ENCODE measurements around the gene SGMS1. TPM values are rescaled to one million over a fixed set of nuclear protein-coding genes. Genes with fewer than 3 reads are reported as not detected.

Gene SGMS1
- total and polyA plus RNA-seq, 2 experiments from 2014 or later = 15.0 to 34.7 TPM

- Histone ChIP-seq H3K4me3 (no peak overlapping the region), H3F3A (replicated peaks; ENCODE audit: low read depth) (no peaks in the 10 kb centered on the region), H4K20me1 (replicated peaks; ENCODE audit: insufficient read depth) (no peaks in the 10 kb centered on the region), H3K4me2 (no peak overlapping the region), H3K36me3 (ENCODE audit: insufficient read depth) (no peaks in the 10 kb centered on the region), H3K79me2 (replicated peaks; ENCODE audit: insufficient read depth) (peaks cover 12% of the 10 kb centered on the region), H3K4me1 (ENCODE audit: insufficient read depth) (peaks cover 29% of the 10 kb centered on the region), H3K27me3 (ENCODE audit: insufficient read depth) (no peaks in the 10 kb centered on the region), H3K27ac (ENCODE audit: low read depth) (no peak overlapping the region), H2AFZ (no peak overlapping the region), H3K9me2 (ENCODE audit: insufficient read depth) (no peaks in the 10 kb centered on the region; the same call in 1 of the 2 replicates)
- H3K36me3 Mint-ChIP-seq (ENCODE audit: low read depth) = peaks cover 19% of the 10 kb centered on the region
- H3K4me1 Mint-ChIP-seq = peaks cover 46% of the 10 kb centered on the region
- DNase-seq (ENCODE audit: low spot score) (no peak), ATAC-seq (no peak)
- H3K27me3 Mint-ChIP-seq (ENCODE audit: insufficient read depth, low read depth, poor library complexity) = no peaks in the 10 kb centered on the region
- TF ChIP-seq POLR2AphosphoS5 (IDR thresholded peaks at IDR 0.05; ENCODE audit: low read depth) = no peak
- TF ChIP-seq, protein P1, sequence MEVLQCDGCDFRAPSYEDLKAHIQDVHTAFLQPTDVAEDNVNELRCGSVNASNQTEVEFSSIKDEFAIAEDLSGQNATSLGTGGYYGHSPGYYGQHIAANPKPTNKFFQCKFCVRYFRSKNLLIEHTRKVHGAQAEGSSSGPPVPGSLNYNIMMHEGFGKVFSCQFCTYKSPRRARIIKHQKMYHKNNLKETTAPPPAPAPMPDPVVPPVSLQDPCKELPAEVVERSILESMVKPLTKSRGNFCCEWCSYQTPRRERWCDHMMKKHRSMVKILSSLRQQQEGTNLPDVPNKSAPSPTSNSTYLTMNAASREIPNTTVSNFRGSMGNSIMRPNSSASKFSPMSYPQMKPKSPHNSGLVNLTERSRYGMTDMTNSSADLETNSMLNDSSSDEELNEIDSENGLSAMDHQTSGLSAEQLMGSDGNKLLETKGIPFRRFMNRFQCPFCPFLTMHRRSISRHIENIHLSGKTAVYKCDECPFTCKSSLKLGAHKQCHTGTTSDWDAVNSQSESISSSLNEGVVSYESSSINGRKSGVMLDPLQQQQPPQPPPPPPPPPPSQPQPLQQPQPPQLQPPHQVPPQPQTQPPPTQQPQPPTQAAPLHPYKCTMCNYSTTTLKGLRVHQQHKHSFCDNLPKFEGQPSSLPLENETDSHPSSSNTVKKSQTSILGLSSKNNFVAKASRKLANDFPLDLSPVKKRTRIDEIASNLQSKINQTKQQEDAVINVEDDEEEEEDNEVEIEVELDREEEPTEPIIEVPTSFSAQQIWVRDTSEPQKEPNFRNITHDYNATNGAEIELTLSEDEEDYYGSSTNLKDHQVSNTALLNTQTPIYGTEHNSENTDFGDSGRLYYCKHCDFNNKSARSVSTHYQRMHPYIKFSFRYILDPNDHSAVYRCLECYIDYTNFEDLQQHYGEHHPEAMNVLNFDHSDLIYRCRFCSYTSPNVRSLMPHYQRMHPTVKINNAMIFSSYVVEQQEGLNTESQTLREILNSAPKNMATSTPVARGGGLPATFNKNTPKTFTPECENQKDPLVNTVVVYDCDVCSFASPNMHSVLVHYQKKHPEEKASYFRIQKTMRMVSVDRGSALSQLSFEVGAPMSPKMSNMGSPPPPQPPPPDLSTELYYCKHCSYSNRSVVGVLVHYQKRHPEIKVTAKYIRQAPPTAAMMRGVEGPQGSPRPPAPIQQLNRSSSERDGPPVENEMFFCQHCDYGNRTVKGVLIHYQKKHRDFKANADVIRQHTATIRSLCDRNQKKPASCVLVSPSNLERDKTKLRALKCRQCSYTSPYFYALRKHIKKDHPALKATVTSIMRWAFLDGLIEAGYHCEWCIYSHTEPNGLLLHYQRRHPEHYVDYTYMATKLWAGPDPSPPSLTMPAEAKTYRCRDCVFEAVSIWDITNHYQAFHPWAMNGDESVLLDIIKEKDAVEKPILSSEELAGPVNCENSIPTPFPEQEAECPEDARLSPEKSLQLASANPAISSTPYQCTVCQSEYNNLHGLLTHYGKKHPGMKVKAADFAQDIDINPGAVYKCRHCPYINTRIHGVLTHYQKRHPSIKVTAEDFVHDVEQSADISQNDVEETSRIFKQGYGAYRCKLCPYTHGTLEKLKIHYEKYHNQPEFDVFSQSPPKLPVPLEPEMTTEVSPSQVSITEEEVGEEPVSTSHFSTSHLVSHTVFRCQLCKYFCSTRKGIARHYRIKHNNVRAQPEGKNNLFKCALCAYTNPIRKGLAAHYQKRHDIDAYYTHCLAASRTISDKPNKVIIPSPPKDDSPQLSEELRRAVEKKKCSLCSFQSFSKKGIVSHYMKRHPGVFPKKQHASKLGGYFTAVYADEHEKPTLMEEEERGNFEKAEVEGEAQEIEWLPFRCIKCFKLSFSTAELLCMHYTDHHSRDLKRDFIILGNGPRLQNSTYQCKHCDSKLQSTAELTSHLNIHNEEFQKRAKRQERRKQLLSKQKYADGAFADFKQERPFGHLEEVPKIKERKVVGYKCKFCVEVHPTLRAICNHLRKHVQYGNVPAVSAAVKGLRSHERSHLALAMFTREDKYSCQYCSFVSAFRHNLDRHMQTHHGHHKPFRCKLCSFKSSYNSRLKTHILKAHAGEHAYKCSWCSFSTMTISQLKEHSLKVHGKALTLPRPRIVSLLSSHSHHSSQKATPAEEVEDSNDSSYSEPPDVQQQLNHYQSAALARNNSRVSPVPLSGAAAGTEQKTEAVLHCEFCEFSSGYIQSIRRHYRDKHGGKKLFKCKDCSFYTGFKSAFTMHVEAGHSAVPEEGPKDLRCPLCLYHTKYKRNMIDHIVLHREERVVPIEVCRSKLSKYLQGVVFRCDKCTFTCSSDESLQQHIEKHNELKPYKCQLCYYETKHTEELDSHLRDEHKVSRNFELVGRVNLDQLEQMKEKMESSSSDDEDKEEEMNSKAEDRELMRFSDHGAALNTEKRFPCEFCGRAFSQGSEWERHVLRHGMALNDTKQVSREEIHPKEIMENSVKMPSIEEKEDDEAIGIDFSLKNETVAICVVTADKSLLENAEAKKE (CRISPR knock-in tag; IDR thresholded peaks at IDR 0.05) = no peak
- TF ChIP-seq, protein P2, sequence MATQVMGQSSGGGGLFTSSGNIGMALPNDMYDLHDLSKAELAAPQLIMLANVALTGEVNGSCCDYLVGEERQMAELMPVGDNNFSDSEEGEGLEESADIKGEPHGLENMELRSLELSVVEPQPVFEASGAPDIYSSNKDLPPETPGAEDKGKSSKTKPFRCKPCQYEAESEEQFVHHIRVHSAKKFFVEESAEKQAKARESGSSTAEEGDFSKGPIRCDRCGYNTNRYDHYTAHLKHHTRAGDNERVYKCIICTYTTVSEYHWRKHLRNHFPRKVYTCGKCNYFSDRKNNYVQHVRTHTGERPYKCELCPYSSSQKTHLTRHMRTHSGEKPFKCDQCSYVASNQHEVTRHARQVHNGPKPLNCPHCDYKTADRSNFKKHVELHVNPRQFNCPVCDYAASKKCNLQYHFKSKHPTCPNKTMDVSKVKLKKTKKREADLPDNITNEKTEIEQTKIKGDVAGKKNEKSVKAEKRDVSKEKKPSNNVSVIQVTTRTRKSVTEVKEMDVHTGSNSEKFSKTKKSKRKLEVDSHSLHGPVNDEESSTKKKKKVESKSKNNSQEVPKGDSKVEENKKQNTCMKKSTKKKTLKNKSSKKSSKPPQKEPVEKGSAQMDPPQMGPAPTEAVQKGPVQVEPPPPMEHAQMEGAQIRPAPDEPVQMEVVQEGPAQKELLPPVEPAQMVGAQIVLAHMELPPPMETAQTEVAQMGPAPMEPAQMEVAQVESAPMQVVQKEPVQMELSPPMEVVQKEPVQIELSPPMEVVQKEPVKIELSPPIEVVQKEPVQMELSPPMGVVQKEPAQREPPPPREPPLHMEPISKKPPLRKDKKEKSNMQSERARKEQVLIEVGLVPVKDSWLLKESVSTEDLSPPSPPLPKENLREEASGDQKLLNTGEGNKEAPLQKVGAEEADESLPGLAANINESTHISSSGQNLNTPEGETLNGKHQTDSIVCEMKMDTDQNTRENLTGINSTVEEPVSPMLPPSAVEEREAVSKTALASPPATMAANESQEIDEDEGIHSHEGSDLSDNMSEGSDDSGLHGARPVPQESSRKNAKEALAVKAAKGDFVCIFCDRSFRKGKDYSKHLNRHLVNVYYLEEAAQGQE (IDR thresholded peaks at IDR 0.05; ENCODE audit: unreplicated experiment) = no peak
- no peak for TF ChIP-seq EZH2 (IDR thresholded peaks at IDR 0.05; ENCODE audit: low read depth, unreplicated experiment)
- no peak for TF ChIP-seq CTCF (conservative IDR thresholded peaks at IDR 0.05; ENCODE audit: low read depth in 2 of 2)
- no peak for TF ChIP-seq NANOG (IDR thresholded peaks at IDR 0.05; ENCODE audit: borderline replicate concordance)
- no peak for TF ChIP-seq STAT1 (IDR thresholded peaks at IDR 0.05; ENCODE audit: unreplicated experiment)
- no peak for TF ChIP-seq JUNB (IDR thresholded peaks at IDR 0.05; ENCODE audit: unreplicated experiment)
- no peak for TF ChIP-seq CREB1 (CRISPR knock-in tag; IDR thresholded peaks at IDR 0.05; ENCODE audit: low read depth)
- no peak for TF ChIP-seq EZH2phosphoT487 (IDR thresholded peaks at IDR 0.05; ENCODE audit: unreplicated experiment)
- no peak for TF ChIP-seq ZNF331 (CRISPR knock-in tag; IDR thresholded peaks at IDR 0.05; ENCODE audit: low read depth)
- TF ChIP-seq ZNF114 (CRISPR knock-in tag; IDR thresholded peaks at IDR 0.05) = no peak
- TF ChIP-seq, protein P3, sequence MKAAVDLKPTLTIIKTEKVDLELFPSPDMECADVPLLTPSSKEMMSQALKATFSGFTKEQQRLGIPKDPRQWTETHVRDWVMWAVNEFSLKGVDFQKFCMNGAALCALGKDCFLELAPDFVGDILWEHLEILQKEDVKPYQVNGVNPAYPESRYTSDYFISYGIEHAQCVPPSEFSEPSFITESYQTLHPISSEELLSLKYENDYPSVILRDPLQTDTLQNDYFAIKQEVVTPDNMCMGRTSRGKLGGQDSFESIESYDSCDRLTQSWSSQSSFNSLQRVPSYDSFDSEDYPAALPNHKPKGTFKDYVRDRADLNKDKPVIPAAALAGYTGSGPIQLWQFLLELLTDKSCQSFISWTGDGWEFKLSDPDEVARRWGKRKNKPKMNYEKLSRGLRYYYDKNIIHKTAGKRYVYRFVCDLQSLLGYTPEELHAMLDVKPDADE (IDR thresholded peaks at IDR 0.05) = no peak
- peak overlapping the region; percentile 20 for H3K27ac Mint-ChIP-seq
- no peak overlapping the region for H3K4me3 Mint-ChIP-seq
- peaks cover 18% of the 10 kb centered on the region for H3K9me3 Mint-ChIP-seq
These were observed 150.8 kb downstream of the SGMS1 start for GRCh38 chr10:50472914-50473313.
